NCI-H1436 (cell line): ENCODE measurements around the gene BUD23.
A peak's percentile ranks its signal among the peaks of the same experiment; 100 is the strongest.
"Not testable (repeated sequence)": the region's sequence is repeated elsewhere in the genome, so short reads cannot be mapped to it uniquely, and the experiment has no call there.

Source experiments
- DNase-seq: peaks from one replicate; lab custom pipeline; 2025; lab: John Stamatoyannopoulos, UW

BUD23 gene

DNA sequence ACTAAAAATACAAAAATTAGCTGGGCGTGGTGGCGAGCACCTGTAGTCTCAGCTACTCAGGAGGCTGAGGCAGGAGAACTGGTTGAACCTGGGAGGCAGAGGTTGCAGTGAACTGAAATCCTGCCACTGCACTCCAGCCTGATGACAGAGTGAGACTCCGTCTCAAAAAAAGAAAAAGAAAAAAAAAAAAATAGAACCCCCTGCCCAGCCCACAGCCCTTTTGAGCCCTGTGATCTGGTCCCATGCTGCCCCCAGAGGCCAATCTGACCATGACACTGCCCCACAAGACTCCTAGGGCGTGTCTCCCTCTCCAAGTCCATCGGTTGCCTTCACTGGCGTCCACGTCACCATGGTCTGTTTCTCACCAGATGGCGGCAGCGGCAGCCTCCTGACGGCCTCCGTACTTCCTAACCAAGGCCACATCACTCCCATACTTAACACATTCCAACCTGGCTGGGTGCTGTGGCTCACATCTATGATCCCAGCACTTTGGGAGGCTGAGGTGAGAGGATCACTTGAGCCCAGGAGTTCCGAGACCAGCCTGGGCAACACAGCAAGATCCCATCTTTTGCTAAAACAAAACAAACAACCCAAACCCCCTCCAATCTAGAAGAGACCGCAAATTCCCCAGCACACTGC is 18.1 kb downstream of the BUD23 start:
- DNase-seq = no peak

DNA sequence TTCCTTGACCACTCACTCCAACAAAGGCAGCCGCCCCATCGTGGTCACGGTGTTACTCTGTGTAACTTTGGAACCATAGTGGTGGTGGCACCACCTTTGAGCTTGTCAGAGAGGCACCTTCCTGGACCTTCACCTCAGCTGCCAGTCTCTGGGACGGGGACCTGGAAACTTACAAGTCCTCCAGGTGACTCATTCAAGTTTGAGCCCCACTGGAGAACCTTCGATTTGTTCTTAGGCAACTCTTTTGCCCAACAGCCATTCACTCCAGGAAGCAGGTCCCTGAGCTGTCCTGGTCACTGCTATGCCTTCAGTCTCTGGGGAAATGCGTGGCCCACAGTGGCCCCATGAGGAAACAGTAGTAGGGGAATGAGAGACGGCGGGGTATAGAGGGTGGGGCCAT is 18.8 kb downstream of the BUD23 start:
- DNase-seq = no peak

DNA sequence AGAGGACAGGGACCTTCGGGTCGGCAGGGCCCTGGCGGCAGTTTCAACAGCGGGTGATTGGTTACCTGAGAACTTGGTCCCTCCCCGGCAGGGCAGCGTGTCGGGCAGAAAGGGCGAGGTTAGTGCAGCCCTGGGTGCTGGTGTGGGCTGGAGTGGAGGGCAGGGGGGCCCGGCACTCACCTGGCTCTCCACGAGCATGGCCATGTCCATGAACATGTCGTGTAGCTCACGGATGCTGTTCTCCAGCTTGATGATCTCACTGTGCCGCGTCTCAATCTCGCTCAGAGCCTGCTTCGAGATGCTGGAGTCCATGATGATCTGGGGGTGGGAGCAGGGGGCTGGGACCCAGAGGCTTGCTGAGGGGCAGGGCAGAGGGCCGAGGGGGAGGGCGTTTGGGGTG is 19.3 kb downstream of the BUD23 start:
- no peak for DNase-seq

GRCh38 chr7:73703225-73703624 is 19.8 kb downstream of the BUD23 start:
- DNase-seq = no peak

DNA sequence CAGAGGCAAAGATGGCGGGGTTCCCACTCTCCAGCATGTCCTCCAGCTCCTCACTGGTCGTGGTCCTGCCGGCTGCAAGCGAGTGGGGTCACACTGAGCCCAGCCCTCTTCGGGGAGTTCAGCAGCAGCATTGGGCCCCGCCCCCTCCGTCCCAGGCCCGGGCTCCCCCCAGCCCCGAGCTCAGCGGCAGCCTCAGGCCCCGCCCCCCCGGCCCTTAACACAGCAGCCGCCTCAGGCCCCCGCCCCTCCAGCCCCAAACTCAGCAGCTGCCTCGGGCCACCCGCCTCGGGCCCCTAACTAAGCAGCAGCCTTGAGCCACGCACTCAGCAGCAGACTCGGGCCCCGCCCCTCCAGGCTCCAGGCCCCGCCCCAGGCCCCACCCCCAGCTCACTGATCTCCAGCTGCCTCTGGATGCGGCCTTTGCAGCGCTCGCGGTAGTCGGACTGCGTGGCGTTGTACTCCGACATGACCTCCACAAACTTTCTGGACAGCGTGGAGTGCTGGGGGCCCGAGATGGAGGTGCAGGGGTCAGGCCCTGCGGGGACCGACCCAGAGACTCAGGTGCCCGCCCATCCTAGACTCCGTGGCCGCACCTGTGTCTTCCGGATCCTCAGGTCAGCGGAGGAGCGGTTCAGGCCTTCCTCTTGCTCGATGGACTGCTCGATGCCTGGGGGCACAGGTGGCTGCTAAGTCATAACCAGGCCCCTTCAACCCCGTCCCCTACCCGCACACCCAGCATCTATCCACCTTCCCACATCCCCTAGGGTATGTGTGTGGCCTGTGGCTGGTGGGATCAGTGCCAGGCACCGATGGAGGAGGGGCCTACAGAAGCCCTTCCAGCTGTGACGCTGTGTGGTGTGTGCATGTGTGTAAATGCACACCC is 20.6 kb downstream of the BUD23 start:
- DNase-seq = no peak

DNA sequence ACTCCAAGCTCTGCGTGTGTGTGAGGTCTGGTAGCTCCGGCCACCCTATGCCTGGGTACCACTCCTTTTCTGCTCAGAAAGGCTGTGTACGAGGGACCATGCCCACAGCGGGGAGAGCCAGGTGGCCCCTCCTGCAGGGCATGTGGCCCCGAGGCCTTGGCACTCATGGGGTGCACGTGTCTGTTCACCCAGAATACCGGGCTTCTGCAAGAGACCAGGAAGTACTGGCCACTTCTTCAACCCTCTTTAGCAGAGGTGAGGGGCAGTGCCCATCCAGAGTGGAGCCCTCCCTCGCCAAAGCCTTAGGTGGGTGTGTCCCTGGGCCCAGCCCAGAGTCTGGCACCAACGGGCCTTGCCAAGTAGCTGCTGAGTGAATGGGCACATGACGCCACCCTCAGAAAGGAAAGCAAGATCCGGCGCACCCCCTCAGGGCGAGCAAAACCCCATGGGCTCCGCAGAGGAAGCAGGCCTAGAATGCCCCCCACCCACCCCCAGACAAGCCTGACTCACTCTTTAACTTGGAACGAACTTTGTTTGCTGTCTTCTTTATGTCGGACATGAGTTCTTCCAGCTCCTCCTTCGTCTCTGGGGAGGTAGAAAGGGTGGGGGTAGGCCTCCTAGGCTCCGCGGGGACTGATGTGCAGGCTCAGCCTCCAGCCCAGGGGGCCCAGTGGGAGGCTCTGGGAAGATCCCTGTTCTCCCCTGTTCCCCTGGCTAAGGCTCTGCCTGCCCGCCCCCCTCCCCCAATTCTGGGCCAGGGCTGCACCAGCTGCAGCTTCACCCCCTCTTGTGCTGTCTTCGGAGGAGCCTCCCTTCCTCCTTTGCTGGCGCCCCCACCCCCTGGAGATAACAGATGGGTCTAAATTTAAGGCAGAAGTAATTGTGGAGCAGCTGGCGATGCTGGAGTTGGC is 21.5 kb downstream of the BUD23 start:
- no peak for DNase-seq

DNA sequence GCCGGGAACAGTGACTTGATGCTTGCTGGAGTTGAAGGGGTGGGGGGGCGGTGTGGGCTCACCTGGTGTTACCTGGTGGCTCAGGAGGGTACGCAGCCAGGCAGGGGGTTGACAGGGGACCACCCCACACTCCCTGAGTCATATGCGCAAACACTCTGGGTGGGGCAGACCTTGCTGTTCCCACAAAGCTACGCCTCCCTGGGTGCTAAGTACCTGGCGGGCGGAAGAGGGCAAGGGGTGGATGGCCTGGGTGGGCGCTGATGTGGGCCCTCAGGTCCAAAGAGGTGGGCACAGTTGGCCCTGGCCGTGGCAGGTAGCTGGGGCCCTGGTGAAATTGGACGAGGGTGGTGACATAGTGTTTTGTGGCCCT is 22.1 kb downstream of the BUD23 start:
- no peak for DNase-seq

GRCh38 chr7:73706126-73707044 is 23.0 kb downstream of the BUD23 start:
- no peak for DNase-seq

DNA sequence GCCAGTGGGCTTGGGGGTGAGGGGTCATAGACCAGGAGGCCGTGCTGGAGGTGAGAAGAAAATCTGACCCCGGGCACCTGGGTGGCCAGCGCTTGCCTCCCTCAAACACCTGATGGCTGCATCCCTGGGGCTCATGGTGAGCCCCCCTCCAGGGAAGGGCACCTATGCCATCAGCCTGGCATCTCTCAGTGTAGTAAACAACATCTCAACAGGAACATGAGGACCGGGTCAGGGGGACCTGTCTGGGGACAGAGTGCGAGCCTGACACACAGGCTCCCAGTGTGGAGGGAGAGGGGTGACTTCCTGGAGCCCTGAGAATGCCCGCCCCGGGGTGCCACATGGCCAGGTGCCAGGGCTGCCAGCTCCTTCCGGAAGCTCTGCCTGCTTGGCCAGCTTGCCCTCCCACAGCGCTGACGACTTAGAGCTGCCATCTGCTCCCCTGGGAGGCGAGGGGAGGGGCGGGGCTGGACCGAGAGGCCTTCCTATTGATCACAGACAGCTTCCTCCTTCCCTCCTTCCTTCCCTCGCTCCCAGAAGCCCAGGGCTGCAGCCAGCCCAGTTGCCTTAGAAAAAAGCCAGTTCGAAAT is 23.7 kb downstream of the BUD23 start:
- DNase-seq = peak; percentile 67

DNA sequence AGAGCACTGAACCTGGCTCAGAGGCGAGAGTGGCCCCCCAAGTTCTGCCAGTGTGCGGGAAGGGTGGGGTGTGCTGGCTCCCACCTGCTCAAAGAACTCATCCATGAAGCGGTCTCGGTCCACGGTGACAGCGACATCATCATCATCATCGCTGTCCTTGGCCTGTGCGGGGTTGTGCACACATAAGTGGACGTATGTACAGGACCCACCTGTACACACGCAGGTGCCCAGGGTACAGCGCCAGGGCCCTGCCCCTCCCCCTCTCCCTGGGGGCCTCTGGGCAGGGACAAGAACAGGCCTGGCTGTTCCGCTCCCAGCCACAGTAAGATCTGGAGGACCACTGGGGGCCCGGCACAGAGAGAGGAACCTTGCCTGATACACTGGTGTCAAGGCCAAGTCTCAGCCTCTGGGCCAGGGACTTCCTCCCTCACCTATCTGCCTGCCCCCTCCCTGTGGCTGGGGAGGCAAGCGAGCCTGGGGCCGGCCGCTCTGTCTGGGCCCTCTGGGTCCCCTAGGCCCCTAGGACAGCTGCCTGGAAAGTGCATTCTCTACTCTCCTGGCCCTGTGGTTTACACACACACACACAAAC is 25.7 kb downstream of the BUD23 start:
- no peak for DNase-seq

- no peak for DNase-seq
Observed at GRCh38 chr7:73712773-73713172, 29.4 kb downstream of the BUD23 start.

- DNase-seq = not testable (repeated sequence)
Observed at GRCh38 chr7:73713319-73713718, 29.9 kb downstream of the BUD23 start.

DNA sequence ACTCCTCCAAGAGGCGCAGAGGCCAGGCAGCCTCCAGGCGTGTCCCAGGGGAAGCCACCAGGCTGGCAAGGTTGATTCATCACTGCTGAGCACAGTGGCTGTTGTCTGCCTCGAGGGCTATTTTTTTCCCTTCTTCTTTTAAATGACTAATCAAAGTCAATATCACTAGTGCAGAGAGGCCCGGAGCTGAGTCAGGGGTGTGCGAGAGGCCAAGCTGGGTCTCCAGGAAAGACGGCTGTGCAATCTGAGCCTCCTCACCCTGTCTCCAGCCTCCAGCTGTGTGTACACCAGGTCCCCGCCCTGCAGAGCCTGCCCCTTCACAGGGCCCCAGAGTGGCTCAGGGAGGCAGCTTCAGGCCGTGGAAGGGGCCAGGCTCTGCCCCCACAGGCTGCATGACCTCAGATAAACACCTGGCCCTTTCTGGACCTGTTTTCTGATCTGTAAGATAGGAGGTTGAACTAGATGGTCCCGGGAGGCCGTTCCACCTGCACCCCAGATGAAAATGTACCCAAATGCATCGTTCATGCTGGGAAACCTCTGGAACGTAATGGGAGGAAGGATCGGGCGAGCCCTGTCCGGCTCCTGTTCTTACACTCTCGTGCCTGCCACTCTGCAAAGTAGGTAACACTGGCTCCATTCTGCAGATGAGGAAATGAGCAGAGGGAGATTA is 32.4 kb downstream of the BUD23 start:
- no peak for DNase-seq

DNA sequence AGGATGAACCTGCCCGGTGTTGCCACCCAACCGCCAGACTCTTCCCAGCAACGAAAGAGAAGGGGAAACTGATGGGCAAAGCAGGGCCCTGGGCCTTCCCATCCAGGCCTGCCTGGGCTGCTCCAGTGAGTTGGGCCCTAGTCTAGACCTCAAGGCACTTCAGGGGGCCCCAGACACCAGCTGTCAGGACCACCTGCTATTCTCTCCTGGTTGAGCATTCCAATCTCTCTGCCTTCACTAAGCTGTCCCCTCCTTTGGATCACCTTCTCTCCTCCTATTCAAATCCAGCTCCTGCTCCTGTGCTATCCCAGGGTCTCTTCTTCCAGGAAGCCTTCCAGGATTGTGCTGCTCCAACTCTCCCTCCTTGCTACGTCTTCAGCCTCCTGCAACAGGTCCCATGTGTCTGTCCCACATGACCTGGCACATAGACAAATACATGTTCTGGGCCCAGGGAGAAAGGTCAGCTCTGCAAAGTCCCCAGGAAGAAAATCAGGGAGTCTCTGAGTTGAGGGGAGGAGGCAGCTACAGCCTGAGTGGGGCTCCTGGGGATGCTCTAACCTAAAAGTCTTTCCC is 33.0 kb downstream of the BUD23 start:
- no peak for DNase-seq

GRCh38 chr7:73717025-73717807 is 33.8 kb downstream of the BUD23 start:
- no peak for DNase-seq

DNA sequence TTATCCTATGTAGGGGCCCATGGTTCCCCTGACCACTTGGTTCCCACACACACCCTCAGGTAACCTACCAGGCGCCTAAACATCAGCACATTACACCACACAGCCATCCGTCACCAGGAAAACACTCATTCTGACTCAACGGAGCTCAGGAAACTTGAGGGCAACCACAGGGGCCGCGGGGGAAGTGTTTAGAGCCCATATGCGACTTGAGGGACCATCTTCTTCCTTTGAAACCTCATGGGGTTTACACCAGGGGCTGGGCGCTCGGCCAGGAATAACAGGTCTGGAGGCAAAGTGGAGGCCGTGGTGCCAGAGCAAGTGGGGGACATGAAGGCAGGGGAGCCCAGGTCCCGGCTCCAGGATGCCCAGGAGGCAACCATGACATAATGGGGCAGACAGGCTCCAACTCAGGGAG is 34.6 kb downstream of the BUD23 start:
- no peak for DNase-seq

DNA sequence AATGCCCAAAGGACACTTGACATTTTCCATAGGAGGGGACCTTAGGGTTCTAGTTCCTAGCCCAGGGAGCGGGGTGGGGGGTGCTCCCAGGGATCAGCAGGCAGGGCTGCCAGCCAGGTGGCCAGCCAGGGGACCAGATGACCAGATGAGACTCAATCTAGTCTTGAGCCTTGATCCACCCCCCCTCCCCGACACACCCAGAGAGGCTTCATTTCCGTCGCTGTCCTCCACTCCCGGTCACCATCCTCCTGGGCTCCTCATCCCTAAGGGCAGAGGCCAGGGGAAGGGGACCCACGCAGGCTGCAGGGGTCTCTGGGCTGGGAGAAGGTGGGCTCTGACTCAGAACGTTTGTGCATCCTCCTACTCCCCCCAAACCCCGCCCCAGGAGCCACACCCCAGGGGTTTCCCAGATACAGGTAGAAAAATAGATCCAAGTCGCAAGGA is 35.1 kb downstream of the BUD23 start:
- DNase-seq = no peak

DNA sequence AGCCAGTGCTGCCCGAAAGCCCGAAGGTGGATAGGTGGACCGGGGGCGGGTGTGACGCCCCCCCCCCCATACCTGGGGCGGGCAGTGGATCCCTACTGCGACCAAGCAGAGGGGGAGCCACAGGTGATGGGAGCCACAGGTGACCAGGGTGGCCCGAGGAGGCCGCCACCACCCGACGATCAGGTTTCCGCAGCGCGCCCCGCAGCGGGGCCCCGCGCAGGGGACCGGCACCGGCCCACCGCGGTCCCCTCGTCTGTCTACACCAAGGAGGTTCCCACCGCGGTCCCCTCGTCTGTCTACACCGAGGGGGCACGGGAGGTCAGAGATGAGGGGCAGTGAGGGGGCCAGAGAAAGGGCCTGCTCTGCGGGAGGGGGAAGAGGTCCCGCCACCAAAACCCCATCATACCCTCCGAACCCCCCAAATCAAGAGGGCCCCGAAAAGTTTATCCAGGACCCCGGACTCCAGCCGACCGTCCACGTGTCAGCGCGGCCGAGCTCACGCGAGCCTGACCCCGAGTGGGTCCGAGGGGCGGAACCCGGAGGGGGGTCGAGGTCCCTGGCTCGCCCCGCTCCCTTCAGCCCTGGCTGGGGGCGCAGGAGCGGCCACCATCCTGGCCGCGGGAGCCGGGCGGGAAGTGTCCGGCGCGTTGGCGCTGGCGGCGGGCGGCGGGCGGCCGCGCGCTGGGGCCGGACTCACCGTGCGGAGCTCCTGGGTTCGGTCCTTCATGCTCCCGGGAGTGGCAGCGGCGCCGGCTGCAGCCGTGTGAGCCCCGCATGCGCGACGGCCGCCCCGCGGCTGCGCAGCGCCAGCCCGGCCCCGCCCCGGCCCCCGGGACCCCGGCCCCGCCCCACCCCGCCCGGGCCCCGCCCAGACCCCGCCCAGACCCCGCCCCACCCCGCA is 35.8 kb downstream of the BUD23 start, which contains the start of gene STX1A:
Gene STX1A (minus strand): TSS at position 765 of the 901 bp plus-strand sequence. CDS start 38 bp downstream, at position 727.
- peak; percentile 78 for DNase-seq
